HL-60 (cell line): ENCODE results near the gene GLMP.

Source experiments
- DNase-seq, 2 experiments: peaks; one replicate each; pipeline ENCODE4 v3.0.0-alpha.2; 2010 to 2020; ENCODE audit warnings: low read depth in 1 of 2, low spot score in 1 of 2
- H3K27ac ChIP-seq: fragments of 250-450 bp; sonication (Bioruptor Pico); replicated peaks from 2 replicates; pipeline ENCODE4 v1.5.1; 2020; ENCODE audit warnings: mild to moderate bottlenecking, moderate library complexity
- H3K27me3 ChIP-seq: fragments of 250-450 bp; sonication (Bioruptor Pico); 2 replicates; pipeline ENCODE4 v1.5.1; 2021; ENCODE audit warnings: mild to moderate bottlenecking, moderate library complexity; ENCODE audit not compliant: insufficient read depth, poor library complexity, severe bottlenecking
- H3K4me3 ChIP-seq: replicated peaks from 2 replicates; pipeline ENCODE4 v1.5.1; 2011; ENCODE audit warnings: mild to moderate bottlenecking, control low read depth, low read length; ENCODE audit not compliant: insufficient read depth
- GABPA ChIP-seq: IDR thresholded peaks from 2 replicates; pipeline ENCODE4 v1.6.1; 2012; ENCODE audit warnings: low read depth
- POLR2AphosphoS5 ChIP-seq: IDR thresholded peaks from 2 replicates; pipeline ENCODE4 v1.6.1; 2012; ENCODE audit warnings: low read depth
- REST ChIP-seq: IDR thresholded peaks from 2 replicates; pipeline ENCODE4 v1.6.1; 2012; ENCODE audit warnings: low read depth; ENCODE audit not compliant: insufficient replicate concordance
- SPI1 ChIP-seq: IDR thresholded peaks from 2 replicates; pipeline ENCODE4 v1.6.1; 2012; ENCODE audit warnings: low read depth, mild to moderate bottlenecking, borderline replicate concordance
- TF ChIP-seq, protein P1 (sequence below): IDR thresholded peaks from one replicate; pipeline ENCODE4 v1.5.1; 2011; ENCODE audit warnings: low read length, control low read depth, inconsistent platforms; ENCODE audit not compliant: insufficient read depth

GLMP gene

GRCh38 chr1:156303241-156303640, 7.8 kb upstream of the GLMP start:
- Histone ChIP-seq H3K27me3 (no peaks in the 10 kb centered on the region), H3K4me3 (no peak overlapping the region), H3K27ac (no peak overlapping the region)
- TF ChIP-seq POLR2AphosphoS5: no peak
- TF ChIP-seq SPI1: no peak
- no peak for TF ChIP-seq GABPA
- TF ChIP-seq, protein P1, sequence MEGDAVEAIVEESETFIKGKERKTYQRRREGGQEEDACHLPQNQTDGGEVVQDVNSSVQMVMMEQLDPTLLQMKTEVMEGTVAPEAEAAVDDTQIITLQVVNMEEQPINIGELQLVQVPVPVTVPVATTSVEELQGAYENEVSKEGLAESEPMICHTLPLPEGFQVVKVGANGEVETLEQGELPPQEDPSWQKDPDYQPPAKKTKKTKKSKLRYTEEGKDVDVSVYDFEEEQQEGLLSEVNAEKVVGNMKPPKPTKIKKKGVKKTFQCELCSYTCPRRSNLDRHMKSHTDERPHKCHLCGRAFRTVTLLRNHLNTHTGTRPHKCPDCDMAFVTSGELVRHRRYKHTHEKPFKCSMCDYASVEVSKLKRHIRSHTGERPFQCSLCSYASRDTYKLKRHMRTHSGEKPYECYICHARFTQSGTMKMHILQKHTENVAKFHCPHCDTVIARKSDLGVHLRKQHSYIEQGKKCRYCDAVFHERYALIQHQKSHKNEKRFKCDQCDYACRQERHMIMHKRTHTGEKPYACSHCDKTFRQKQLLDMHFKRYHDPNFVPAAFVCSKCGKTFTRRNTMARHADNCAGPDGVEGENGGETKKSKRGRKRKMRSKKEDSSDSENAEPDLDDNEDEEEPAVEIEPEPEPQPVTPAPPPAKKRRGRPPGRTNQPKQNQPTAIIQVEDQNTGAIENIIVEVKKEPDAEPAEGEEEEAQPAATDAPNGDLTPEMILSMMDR: no peak
- TF ChIP-seq REST: no peak
- no peak for DNase-seq

GRCh38 chr1:156298852-156299357, 3.4 kb upstream of the GLMP start, which contains the start of gene VHLL:
TSS of gene VHLL (minus strand) at chr1:156299307. CDS start at chr1:156299189, 118 bp downstream.
- DNase-seq: no peak
- H3K4me3 ChIP-seq: no peak within 1 kb of the TSS
- no peak within 1 kb of the TSS for H3K27ac ChIP-seq
- TF ChIP-seq POLR2AphosphoS5 (no peak), SPI1 (no peak), GABPA (no peak), REST (no peak)
- TF ChIP-seq, protein P1: no peak
- H3K27me3 ChIP-seq: no peaks in the 10 kb centered on the region

DNA sequence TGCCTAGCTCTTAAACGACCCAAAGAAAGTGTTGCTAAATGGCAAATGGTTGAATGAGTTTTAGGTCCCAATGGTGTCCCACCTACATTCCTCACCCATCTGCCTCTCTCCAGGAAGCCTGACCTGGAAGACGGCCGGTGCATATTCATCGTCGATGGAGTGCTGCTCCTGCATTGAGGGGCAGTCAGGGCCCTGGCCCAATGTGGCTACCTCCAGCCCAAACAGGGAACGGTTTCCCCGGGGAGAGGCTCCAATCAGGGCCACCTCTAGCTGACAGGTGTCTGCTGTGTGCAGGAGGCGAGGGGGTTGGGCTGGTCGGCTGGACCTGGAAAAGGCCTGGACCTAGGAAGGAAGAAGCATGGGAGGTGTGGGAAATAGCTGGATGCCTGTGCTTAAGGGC, 1.6 kb downstream of the GLMP start:
- no peak overlapping the region for H3K4me3 ChIP-seq
- DNase-seq: no peak
- no peaks in the 10 kb centered on the region for H3K27me3 ChIP-seq
- TF ChIP-seq GABPA (no peak), SPI1 (no peak), POLR2AphosphoS5 (no peak), REST (no peak)
- TF ChIP-seq, protein P1: no peak
- no peak overlapping the region for H3K27ac ChIP-seq
